ENCODE data around the gene SPIRE2.

DNA sequence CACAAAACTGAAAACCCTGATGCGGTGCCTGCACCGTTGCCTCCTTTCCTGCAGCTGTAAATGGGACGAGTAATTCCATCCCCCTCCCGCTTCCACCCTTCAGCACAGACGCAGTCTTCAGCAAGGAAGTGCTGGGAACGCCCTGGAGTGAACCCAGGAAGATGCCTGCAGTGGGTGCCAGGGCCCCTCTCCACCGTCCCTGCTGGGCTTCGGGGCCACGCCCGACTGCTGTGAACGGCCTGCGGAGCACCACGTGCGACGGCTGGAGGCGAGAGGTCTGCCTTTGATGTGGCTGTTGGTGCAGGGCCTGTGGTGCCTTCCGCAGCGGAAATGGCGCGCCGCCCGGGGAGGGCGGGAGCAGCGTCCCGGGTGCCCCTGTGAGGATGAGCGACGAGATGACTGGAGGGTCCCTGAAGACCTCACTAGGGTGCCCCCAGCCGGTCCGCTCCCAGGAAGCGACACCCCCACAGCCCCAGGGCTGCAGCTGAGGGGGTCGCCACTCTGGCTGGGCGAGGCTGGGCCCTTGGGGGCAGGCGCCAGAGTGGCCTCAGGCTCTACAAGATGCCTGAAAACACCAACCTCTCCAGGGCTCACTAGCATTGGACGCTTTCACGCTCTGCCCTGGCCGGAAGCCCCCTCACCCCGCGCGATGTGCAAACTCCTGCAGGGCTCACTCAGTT is 89.6 kb downstream of the SPIRE2 start:
- TF ChIP-seq EP300 (IDR thresholded peaks at IDR 0.05) (no peak), POLR2A (IDR thresholded peaks at IDR 0.05) (no peak)
